ENCODE measurements around the gene ZNF324.
"Not testable (repeated sequence)": the region's sequence is repeated elsewhere in the genome, so short reads cannot be mapped to it uniquely, and the experiment has no call there.

The ZNF324 gene

GRCh38 chr19:58466760-58467589 lies at the start of gene ZNF324:
TSS of gene ZNF324 (plus strand) at chr19:58467080. CDS start at chr19:58469186, 2,106 bp downstream.
- DNase-seq: peak; percentile 99

DNA sequence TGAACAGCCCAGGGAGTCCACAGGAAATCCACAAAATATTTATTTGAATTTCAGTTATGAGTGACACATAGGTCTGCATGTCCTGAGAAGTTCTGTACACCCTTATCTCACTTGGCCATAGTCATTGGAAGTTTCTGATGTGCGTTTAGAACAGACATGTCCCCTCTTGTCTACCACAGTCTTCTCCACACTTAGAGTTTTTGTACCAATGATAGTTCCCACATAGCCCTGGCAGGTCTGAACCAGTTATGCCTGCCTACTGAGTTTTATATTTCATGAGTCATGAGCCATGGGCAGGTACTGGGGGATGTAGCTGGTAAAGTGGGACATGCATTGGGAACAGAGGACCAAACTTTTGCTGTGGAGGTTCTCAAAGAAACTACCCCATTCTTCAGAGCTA lies 38.3 kb upstream of the ZNF324 start:
- DNase-seq: no peak

DNA sequence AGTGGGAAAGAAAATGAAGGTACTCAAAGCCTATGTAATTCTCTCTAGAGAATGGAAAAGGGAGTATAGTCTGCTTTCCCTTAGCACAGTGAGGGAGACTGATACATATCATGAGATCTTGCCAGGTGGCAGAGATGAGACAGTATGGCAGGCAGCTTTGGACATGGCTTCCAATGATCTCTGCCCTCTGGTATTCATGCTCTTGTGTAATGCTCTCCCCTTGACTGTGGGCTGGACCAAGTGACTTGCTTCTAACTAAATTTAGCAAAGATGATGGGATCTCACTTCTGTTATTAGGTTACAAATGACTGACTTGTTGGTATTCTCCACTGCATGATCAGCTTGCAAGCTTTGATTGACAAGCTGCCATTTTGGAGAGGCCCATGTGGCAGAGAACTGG lies 37.1 kb upstream of the ZNF324 start:
- DNase-seq: no peak

DNA sequence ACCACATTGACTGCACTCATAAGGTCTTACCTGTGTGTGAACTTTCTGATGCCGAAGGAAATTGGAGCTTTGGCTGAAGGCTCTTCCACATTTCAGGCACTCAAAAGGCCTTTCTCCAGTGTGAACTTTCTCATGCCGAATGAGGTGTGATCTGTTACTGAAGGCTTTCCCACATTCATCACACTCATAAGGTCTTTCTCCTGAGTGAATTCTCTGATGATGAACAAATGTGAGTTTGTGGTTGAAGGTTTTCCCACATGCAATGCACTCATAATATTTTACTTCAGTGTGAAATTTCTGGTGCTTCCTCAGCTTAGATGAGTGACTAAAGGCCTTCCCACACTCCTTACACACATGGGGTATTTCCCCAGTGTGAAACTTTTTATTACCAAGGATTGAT lies 32.7 kb upstream of the ZNF324 start:
- no peak for DNase-seq

DNA sequence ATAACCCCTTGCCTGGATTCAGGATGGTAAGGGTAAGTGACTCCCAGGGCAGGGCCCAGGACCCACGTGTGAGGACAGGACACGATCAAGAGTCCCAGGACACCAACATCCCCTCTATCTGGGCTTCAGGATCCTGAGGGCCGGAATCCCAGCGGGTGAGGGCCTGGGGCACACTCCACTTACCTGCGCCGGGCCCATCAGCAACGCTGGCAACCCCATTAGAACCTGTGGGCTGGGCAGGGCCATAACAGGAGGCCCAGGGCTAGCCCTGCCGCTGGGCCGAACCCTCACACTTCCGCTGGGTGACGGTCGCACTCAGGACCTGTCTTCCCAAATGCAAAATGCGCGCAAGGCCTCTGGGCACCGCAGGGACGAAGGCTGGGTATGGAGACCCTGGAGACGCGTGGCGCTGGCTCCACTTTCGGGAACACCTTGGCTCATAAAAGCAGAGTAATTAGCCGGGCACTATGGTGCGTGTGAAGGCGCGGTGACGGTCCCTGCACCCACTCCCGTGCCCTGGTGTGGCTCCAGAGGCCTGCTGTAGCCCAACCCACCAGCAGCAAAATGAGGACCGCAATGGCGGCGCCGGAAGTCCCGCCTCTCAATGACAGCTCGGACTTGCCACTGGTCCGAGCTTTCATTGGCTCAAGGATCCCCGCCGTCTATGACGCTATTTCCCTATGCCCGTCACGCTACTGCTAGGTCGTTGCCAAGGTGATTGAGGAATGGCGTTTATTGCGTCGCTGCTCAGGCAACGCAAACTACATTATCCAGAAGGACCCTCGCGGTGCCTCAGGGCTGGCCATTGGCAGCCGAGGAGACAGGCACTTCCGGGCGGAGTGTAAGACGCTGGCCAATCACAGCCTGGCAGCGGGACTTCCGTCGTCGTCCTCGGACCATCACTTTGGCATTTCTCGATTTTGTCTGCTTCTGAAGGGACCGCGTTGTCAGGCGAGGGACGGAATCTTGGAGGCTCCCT lies 27.0 kb upstream of the ZNF324 start, which contains the start of gene ZNF132:
Gene ZNF132 (minus strand): TSS at position 578 of the 979 bp plus-strand sequence. CDS start 332 bp downstream, at position 246.
- peak; percentile 100 for DNase-seq

GRCh38 chr19:58440556-58440955 lies 26.3 kb upstream of the ZNF324 start:
- peak; percentile 14 for DNase-seq

- not testable (repeated sequence) for DNase-seq
These were observed 23.9 kb upstream of the ZNF324 start for GRCh38 chr19:58442986-58443385.

DNA sequence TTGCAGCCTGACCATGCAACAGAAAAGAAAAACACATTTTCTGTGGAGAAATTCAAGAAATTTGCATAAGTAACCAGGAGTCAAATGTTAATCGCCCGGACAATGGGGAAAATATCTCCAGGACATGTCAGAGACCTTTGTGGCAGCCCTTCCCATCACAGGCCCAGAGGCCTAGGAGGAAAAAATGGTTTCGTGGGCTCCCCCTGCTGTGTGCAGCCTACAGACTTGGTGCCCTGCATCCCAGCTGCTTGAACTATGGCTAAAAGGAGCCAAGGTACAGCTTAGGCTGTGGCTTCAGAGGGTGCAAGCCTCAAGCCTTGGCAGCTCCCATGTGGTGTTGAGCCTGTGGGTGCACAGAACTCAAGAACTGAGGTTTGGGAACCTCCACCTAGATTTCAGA lies 18.0 kb upstream of the ZNF324 start:
- not testable (repeated sequence) for DNase-seq

DNA sequence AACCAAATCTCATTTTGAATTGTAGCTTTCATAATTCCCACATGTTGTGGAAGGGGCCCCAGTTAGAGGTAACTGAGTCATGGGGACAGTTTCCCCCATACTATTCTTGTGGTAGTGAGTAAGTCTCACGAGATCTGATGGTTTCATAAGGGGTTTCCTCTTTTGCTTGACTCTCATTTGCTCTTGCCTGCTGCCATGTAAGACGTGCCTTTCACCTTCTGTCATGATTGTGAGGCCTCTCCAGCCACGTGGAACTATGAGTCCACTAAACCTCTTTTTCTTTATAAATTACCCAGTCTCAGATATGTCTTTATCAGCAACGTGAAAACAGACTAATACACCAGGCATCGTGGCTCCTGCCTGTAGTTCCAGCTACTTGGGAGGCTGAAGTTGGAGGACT lies 16.9 kb upstream of the ZNF324 start:
- DNase-seq: not testable (repeated sequence)

- no peak for DNase-seq
These were observed 16.0 kb upstream of the ZNF324 start for GRCh38 chr19:58450856-58451357.

DNA sequence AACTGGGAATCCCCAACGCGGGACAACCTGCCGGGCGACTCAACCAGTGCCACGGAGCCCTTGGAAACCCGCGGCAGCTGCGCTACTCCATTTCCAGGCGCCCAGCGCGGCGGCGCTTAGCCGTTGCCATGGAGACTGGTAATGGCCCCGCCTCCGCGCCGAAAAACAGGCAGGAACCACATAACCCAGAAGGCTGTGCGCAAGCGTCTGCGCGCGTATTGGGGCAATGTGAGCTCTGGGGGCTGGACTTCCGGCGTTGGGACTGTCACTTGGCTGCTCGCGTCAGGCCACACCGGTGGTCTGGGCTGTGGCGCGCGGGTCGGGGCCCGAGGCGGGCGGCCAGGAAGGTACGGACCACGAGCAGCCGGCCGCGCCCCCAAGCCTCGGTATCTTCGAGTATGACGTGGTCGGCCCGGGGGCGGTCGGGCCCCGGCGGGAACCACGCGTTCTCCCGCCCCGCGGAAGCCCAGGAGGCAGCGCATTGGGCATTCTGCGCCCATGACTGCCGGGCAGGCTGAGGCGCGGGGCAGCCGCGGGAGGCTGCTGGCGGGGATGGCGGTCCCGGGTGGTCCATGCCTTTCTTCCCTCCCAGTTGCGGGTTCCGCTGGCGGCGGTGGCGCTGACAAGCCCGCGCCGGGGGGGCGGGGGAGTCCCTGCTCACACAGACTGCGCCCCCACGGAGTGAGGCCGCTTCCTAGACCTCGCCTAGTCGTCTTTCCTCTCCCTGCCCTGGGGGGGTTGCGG lies 15.3 kb upstream of the ZNF324 start, which contains the start of gene ZNF324B:
Gene ZNF324B (plus strand): TSS at position 265 of the 744 bp plus-strand sequence. CDS start 2,080 bp downstream, outside the sequence.
- peak; percentile 99 for DNase-seq

DNA sequence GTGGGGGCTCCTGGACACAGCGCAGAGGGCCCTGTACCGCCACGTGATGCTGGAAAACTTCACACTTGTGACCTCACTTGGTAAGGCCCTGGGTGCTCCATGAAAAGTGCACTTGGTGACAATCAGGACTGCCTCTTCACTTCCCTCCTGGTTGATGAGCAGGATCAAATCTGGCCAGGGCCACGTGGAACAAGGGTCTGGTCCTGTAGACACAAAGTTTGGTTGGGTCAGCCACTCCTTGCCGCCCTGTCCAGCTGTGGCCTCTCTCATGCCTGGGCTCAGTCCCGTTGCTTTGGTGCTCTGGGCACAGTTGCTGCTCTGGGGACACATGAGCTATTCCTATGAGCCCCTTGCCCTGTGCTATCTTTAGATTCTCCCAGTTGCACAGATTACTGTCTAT lies 13.1 kb upstream of the ZNF324 start:
- DNase-seq: no peak

DNA sequence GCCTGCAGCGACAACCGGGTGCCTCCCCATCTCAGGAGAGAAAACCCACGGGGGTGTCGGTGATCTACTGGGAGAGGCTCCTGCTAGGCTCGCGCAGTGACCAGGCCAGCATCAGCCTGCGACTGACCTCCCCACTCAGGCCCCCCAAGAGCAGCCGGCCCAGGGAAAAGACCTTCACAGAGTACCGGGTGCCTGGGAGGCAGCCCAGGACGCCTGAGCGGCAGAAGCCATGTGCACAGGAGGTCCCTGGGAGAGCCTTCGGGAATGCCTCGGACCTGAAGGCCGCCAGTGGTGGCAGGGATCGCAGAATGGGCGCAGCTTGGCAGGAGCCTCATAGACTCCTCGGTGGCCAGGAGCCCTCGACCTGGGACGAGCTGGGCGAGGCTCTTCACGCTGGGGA lies 11.6 kb upstream of the ZNF324 start:
- no peak for DNase-seq

DNA sequence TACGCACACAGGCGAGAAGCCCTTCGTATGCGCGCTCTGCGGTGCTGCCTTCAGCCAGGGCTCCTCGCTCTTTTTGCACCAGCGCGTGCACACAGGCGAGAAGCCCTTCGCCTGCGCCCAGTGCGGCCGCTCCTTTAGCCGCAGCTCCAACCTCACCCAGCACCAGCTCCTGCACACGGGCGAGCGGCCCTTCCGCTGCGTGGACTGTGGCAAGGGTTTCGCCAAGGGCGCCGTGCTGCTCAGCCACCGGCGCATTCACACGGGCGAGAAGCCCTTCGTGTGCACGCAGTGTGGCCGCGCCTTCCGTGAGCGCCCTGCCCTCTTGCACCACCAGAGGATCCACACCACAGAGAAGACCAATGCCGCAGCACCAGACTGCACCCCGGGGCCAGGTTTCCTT lies 10.8 kb upstream of the ZNF324 start:
- no peak for DNase-seq

GRCh38 chr19:58460039-58460438 lies 6.8 kb upstream of the ZNF324 start:
- no peak for DNase-seq

GRCh38 chr19:58466089-58466759 lies 656 bp upstream of the ZNF324 start:
- no peak for DNase-seq

DNA sequence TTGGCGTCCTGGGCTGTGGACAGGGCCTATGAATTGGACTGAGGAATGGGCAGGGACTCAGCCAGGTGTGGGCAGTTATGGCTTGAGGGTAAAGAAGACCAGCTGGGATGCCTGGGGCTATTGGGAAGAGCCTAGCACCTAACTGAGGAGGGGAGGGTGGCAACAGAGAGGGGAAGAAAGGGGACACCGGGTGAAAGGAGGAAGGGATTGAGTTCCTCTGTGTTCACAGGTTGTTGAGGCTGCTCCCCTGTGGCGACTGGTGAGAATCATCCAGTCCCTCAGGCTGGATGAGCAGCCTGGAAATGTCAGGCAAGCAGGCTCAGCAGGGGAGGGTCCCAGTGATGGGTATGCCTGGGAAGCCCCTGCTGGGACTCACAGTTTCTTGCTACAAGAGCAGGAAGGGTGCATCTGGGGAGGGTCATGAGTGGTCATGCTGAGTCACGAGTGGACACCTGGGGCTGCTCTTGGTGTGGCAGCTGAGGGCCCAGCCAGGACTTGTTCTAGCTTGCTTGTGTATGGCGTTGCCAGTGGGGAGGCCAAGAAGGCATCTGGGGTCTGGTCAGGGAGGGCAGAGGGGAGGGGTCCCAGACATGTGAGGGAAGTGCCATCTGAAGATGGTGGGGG lies 1.4 kb downstream of the ZNF324 start:
- DNase-seq: no peak

- DNase-seq: no peak
These were observed 2.5 kb downstream of the ZNF324 start for GRCh38 chr19:58469241-58470013.

GRCh38 chr19:58470837-58471543 lies 4.1 kb downstream of the ZNF324 start:
- not testable (repeated sequence) for DNase-seq

DNA sequence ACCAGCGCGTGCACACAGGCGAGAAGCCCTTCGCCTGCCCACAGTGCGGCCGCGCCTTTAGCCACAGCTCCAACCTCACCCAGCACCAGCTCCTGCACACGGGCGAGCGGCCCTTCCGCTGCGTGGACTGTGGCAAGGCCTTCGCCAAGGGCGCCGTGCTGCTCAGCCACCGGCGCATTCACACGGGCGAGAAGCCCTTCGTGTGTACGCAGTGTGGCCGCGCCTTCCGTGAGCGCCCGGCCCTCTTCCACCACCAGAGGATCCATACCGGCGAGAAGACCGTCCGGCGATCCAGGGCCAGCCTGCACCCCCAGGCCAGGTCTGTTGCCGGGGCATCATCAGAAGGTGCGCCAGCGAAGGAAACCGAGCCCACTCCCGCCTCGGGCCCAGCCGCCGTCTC lies 4.9 kb downstream of the ZNF324 start:
- no peak for DNase-seq

Data from hematopoietic multipotent progenitor cell treated with erythropoietin and hydrocortisone succinate and interleukin-3 and kit ligand, for 4 days (in vitro differentiated cells).